ENCODE data around the gene MARK3.

Gene MARK3

DNA sequence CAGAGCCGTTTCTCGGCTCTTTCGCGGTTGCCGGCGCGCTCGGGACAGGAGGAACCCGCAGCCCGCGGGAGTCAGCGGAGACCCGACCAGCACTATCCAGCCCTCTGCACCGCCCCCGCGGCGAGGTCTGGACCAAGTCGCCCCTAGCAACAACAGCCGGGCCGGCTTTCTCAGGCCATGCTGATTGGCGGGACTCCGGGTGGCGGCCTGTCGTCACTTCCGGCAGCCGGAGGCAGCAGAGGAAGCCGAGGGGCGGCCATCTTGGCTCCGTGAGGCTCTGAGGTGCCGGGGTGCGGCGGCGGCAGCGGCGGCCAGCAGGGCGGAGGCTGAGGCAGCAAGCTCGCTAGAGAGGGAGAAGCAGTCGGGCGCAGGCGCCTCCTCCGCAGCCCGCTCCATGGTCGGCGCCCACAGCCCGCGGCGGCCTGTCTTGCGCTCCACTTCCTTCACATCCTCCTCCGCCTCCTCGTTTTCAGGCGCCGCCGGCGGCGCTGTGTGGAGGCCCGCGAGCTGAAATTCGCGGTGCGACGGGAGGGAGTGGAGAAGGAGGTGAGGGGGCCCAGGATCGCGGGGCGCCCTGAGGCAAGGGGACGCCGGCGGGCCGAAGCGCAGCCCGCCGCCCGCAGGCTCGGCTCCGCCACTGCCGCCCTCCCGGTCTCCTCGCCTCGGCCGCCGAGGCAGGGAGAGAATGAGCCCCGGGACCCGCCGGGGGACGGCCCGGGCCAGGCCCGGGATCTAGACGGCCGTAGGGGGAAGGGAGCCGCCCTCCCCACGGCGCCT, at the start of gene MARK3:
TSS of gene MARK3 (plus strand) at position 264 of the 777 bp plus-strand sequence. CDS start 615 bp downstream, outside the sequence.
- in situ Hi-C loops (cut with HindIII; ENCODE audit: low sequenced_read_pairs): no loop called here
- peak within 1 kb of the TSS; percentile 99 for H3K4me3 ChIP-seq (ENCODE audit: low read depth, low read length)
- TF ChIP-seq CTCF (IDR thresholded peaks at IDR 0.05; ENCODE audit: low read depth, low read length, missing control alignments): peak; percentile 6
- peak; percentile 94 for DNase-seq (ENCODE audit: low read depth)

DNA sequence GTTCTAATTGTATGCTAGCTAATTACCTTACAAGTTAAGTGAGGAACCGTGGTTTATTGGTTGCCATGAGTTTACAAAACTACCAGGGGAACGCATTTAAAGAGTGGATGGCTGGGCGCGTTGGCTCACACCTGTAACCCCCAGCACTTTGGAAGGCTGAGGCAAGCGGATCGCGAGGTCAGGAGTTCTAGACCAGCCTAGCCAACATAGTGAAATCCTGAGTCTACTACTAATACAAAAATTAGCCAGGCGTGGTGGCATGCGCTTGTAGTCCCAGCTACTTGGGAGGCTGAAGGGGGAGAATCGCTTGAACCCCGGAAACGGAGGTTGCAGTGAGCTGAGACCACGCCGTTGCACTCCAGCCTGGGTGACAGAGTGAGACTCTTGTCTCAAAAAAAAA, 49.0 kb upstream of the MARK3 start:
- H3K4me3 ChIP-seq (ENCODE audit: low read depth, low read length): peak overlapping the region; percentile 78
- no peak for DNase-seq (ENCODE audit: low read depth)
- in situ Hi-C loops (cut with HindIII; ENCODE audit: low sequenced_read_pairs): no loop called here
- TF ChIP-seq CTCF (IDR thresholded peaks at IDR 0.05; ENCODE audit: low read depth, low read length, missing control alignments): no peak

DNA sequence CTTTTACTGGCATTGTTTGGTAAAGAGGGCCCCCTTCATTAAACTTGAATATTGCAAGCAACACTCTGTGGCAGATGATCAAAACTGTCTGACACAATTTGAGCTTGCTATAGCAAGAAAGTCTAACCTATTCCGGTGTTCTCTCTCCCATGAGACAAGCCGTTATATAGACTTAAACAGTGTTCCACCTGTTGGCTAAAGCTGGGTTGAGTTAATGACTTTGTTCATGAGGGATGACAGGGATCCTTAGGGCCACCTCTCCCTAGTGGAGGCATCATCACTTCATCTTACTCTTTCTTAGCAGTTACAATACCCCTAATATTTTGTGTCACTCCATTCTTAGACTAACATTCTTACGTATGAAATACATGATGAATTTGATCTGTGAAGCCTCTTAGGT, 47.4 kb upstream of the MARK3 start:
- no peak for TF ChIP-seq CTCF (IDR thresholded peaks at IDR 0.05; ENCODE audit: low read depth, low read length, missing control alignments)
- DNase-seq (ENCODE audit: low read depth): no peak
- H3K4me3 ChIP-seq (ENCODE audit: low read depth, low read length): no peak overlapping the region
- in situ Hi-C loops (cut with HindIII; ENCODE audit: low sequenced_read_pairs): no loop called here

DNA sequence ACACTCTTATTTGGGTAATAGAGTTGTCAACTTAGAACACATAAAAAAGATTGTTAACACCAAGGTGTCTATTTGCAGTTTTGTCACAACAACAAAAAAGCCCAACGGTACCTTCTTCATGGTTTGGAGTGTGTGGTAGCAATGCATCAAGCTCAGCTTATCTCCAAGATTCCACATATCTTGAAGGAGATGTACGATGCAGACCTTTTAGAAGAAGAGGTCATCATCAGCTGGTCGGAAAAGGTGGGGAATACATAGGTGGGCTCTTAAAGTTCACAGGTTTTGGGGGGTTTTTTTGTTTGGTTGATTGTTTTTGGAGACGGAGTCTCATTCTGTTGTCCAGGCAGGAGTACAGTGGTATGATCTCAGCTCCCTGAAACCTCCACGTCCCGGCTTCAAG, 45.7 kb upstream of the MARK3 start:
- H3K4me3 ChIP-seq (ENCODE audit: low read depth, low read length): no peak overlapping the region
- in situ Hi-C loops (cut with HindIII; ENCODE audit: low sequenced_read_pairs): no loop called here
- TF ChIP-seq CTCF (IDR thresholded peaks at IDR 0.05; ENCODE audit: low read depth, low read length, missing control alignments): no peak
- no peak for DNase-seq (ENCODE audit: low read depth)

DNA sequence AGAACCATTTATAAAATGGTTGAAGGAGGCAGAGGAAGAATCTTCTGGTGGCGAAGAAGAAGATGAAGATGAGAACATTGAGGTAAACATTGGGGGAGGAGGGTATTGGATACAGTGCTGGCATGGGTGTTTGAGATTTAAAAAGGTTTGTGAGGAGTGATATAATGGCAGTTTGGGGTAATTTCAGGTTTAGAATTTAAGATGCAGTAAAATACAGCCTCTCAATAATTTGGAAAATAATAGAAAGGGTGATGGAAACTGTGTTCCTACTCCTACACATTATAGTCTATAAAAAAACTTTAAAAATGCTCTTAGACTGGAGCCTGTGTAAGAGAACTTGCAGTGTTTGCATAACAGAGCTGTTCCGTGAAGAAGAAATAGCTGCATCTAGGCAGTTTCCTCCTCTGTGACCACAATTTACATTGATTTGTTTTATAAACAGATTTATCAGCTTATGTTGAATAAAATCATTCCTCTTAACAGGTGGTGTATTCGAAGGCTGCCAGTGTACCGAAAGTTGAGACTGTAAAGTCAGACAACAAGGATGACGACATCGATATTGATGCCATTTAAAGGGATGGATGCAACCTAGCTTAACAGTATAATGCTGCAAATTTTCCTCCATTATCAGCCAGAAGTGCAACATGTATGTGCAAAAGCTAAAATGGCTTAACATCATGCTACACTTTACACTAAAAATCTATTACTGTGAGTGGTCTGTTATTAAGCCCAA, 44.6 kb upstream of the MARK3 start:
- in situ Hi-C loops (cut with HindIII; ENCODE audit: low sequenced_read_pairs): no loop called here

More for the DNA sequence above, 44.6 kb upstream of the MARK3 start:
- no peak for DNase-seq (ENCODE audit: low read depth)
- TF ChIP-seq CTCF (IDR thresholded peaks at IDR 0.05; ENCODE audit: low read depth, low read length, missing control alignments): no peak
- no peak overlapping the region for H3K4me3 ChIP-seq (ENCODE audit: low read depth, low read length)

Data from astrocyte of the cerebellum (primary cell).